ENCODE results near the gene CDH4. TPM values are rescaled to one million over a fixed set of nuclear protein-coding genes. Genes with fewer than 3 reads are reported as not detected.

Gene CDH4
- total and polyA plus RNA-seq, 2 of the 13 experiments (the other 11 are each of a cell fraction or from before 2014, with no cell fraction given), result not detected

DNA sequence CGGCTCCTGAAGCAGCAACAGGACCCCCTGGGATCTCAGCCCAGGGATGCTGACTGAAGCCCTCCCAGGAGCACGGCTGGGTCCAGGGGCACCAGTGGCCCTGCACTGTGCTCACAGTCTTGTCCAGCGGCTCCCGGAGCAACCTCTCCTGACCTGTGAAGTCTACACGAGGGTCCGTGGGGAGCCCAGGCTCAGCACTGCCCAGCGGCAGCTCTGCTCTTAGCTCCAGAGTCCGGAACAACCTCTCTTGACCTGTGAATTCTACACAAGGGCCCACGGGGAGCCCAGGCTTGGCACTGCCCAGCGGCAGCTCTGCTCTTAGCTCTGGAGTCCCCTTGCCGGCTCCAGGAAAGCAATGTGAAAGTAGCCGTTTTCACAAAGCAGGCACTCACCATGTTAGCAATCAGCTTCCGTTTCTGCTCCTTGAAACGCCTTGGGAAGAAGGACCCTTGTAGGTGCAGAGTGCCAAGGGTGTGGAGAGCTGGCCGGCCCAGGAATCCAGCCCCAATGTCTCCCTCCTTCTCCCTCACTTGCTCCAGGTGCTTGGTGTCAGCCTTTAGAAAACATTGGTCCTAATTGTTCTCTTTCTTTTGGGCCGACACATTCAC lies 310.9 kb downstream of the CDH4 start:
- no peaks in the 10 kb centered on the region for H4K20me1 ChIP-seq (ENCODE audit: insufficient read depth, low read length)
- intact Hi-C loops (cut with micrococcal nuclease; ENCODE audit: unreplicated experiment) (no loop called here), in situ Hi-C loops (cut with HindIII; ENCODE audit: extremely low pct_ligation_motif_present, low pct_unique_long_range_greater_than_20kb) (no loop called here)
- ATAC-seq (no peak), FAIRE-seq (no peak), DNase-seq (ENCODE audit: low spot score) (no peak)
- CTCF ChIA-PET (ENCODE audit: low intra/inter-chr PET ratio, low total read pairs), result no interaction called here
- no peak overlapping the region for H2AFZ ChIP-seq (ENCODE audit: low read length)
- no TSS peak for BruUV-seq (replicated peaks)
- 11% methylated on average over 13 of the region's 16 CpGs for WGBS (ENCODE audit: low lambda C conversion rate)
- H3K79me2 ChIP-seq (ENCODE audit: insufficient read depth, low read length), result no peaks in the 10 kb centered on the region
- H3K27me3 ChIP-seq (ENCODE audit: control insufficient read depth in 1 of 2, insufficient read depth in 2 of 2, low read length in 2 of 2), result peaks cover 5 to 50% of the 10 kb centered on the region in 2 experiments; a peak in 4 of 5 replicates
- H3K9ac ChIP-seq (ENCODE audit: insufficient read depth, low read depth, low read length), result no peak overlapping the region
- peaks cover 12% of the 10 kb centered on the region for H3K4me1 ChIP-seq (ENCODE audit: insufficient read depth, low read length)
- no peaks in the 10 kb centered on the region for H3K9me3 ChIP-seq (ENCODE audit: low read length)
- POLR2A ChIA-PET, result no interaction called here
- H3K27ac ChIP-seq (ENCODE audit: extremely low read length, insufficient read depth, low read length), result no peak overlapping the region
- no peaks in the 10 kb centered on the region for H3K36me3 ChIP-seq (replicated peaks in 1 of 2; ENCODE audit: control insufficient read depth in 1 of 2, insufficient read depth in 2 of 2, low read length in 2 of 2)
- H3K4me3 ChIP-seq (replicated peaks in 1 of 3; ENCODE audit: insufficient read depth in 1 of 3, low read depth in 2 of 3, low read length in 3 of 3), result no peak overlapping the region
- H3K4me2 ChIP-seq (ENCODE audit: low read depth, low read length), result no peak overlapping the region
- no peak for TF ChIP-seq RNF2 (conservative IDR thresholded peaks at IDR 0.05; ENCODE audit: low read depth)
- TF ChIP-seq TGIF2 (CRISPR knock-in tag; IDR thresholded peaks at IDR 0.05), result no peak
- TF ChIP-seq, protein P1, sequence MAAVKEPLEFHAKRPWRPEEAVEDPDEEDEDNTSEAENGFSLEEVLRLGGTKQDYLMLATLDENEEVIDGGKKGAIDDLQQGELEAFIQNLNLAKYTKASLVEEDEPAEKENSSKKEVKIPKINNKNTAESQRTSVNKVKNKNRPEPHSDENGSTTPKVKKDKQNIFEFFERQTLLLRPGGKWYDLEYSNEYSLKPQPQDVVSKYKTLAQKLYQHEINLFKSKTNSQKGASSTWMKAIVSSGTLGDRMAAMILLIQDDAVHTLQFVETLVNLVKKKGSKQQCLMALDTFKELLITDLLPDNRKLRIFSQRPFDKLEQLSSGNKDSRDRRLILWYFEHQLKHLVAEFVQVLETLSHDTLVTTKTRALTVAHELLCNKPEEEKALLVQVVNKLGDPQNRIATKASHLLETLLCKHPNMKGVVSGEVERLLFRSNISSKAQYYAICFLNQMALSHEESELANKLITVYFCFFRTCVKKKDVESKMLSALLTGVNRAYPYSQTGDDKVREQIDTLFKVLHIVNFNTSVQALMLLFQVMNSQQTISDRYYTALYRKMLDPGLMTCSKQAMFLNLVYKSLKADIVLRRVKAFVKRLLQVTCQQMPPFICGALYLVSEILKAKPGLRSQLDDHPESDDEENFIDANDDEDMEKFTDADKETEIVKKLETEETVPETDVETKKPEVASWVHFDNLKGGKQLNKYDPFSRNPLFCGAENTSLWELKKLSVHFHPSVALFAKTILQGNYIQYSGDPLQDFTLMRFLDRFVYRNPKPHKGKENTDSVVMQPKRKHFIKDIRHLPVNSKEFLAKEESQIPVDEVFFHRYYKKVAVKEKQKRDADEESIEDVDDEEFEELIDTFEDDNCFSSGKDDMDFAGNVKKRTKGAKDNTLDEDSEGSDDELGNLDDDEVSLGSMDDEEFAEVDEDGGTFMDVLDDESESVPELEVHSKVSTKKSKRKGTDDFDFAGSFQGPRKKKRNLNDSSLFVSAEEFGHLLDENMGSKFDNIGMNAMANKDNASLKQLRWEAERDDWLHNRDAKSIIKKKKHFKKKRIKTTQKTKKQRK (IDR thresholded peaks at IDR 0.05; ENCODE audit: low read length), result no peak
- TF ChIP-seq, protein P2, sequence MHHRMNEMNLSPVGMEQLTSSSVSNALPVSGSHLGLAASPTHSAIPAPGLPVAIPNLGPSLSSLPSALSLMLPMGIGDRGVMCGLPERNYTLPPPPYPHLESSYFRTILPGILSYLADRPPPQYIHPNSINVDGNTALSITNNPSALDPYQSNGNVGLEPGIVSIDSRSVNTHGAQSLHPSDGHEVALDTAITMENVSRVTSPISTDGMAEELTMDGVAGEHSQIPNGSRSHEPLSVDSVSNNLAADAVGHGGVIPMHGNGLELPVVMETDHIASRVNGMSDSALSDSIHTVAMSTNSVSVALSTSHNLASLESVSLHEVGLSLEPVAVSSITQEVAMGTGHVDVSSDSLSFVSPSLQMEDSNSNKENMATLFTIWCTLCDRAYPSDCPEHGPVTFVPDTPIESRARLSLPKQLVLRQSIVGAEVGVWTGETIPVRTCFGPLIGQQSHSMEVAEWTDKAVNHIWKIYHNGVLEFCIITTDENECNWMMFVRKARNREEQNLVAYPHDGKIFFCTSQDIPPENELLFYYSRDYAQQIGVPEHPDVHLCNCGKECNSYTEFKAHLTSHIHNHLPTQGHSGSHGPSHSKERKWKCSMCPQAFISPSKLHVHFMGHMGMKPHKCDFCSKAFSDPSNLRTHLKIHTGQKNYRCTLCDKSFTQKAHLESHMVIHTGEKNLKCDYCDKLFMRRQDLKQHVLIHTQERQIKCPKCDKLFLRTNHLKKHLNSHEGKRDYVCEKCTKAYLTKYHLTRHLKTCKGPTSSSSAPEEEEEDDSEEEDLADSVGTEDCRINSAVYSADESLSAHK (CRISPR knock-in tag; IDR thresholded peaks at IDR 0.05; ENCODE audit: borderline replicate concordance), result no peak
- no peak for TF ChIP-seq AKAP8 (CRISPR knock-in tag; IDR thresholded peaks at IDR 0.05)
- TF ChIP-seq RBFOX2 (IDR thresholded peaks at IDR 0.05; ENCODE audit: low read depth, low read length), result no peak
- no peak for TF ChIP-seq RFX3 (CRISPR knock-in tag; IDR thresholded peaks at IDR 0.05)
- no peak for TF ChIP-seq U2AF1 (optimal IDR thresholded peaks at IDR 0.05; ENCODE audit: low read depth, low read length)
- TF ChIP-seq TBX3 (IDR thresholded peaks at IDR 0.05; ENCODE audit: borderline replicate concordance), result no peak
- TF ChIP-seq, protein P3, sequence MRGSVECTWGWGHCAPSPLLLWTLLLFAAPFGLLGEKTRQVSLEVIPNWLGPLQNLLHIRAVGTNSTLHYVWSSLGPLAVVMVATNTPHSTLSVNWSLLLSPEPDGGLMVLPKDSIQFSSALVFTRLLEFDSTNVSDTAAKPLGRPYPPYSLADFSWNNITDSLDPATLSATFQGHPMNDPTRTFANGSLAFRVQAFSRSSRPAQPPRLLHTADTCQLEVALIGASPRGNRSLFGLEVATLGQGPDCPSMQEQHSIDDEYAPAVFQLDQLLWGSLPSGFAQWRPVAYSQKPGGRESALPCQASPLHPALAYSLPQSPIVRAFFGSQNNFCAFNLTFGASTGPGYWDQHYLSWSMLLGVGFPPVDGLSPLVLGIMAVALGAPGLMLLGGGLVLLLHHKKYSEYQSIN (CRISPR knock-in tag; IDR thresholded peaks at IDR 0.05; ENCODE audit: borderline replicate concordance), result no peak
- no peak for TF ChIP-seq NFE2L1 (CRISPR knock-in tag; IDR thresholded peaks at IDR 0.05; ENCODE audit: borderline replicate concordance)
- TF ChIP-seq, protein P4, sequence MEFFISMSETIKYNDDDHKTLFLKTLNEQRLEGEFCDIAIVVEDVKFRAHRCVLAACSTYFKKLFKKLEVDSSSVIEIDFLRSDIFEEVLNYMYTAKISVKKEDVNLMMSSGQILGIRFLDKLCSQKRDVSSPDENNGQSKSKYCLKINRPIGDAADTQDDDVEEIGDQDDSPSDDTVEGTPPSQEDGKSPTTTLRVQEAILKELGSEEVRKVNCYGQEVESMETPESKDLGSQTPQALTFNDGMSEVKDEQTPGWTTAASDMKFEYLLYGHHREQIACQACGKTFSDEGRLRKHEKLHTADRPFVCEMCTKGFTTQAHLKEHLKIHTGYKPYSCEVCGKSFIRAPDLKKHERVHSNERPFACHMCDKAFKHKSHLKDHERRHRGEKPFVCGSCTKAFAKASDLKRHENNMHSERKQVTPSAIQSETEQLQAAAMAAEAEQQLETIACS (CRISPR knock-in tag; IDR thresholded peaks at IDR 0.05), result no peak
- TF ChIP-seq, protein P5, sequence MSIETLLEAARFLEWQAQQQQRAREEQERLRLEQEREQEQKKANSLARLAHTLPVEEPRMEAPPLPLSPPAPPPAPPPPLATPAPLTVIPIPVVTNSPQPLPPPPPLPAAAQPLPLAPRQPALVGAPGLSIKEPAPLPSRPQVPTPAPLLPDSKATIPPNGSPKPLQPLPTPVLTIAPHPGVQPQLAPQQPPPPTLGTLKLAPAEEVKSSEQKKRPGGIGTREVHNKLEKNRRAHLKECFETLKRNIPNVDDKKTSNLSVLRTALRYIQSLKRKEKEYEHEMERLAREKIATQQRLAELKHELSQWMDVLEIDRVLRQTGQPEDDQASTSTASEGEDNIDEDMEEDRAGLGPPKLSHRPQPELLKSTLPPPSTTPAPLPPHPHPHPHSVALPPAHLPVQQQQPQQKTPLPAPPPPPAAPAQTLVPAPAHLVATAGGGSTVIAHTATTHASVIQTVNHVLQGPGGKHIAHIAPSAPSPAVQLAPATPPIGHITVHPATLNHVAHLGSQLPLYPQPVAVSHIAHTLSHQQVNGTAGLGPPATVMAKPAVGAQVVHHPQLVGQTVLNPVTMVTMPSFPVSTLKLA (IDR thresholded peaks at IDR 0.05), result no peak

All from HepG2 (cell line).